H9 (cell line): ENCODE measurements around the gene WSB2. TPM values are rescaled to one million over a fixed set of nuclear protein-coding genes. Genes with fewer than 3 reads are reported as not detected.
A peak's percentile ranks its signal among the peaks of the same experiment; 100 is the strongest.

Experiments
- DNase-seq: peaks from one replicate; pipeline ENCODE4 v3.0.0-alpha.2; 2017
- H2AFZ ChIP-seq: one replicate; pipeline ENCODE4 v1.6.1; 2013; ENCODE audit warnings: mild to moderate bottlenecking, low read length, control low read depth, moderate library complexity
- H2AK5ac ChIP-seq: 2 replicates; pipeline ENCODE4 v1.6.1; 2013; ENCODE audit warnings: low read length, control low read depth, mixed read lengths; ENCODE audit not compliant: insufficient read length
- H2BK120ac ChIP-seq: one replicate; pipeline ENCODE4 v1.6.1; 2013; ENCODE audit warnings: low read depth, mild to moderate bottlenecking, low read length, control low read depth, inconsistent platforms; ENCODE audit not compliant: poor library complexity, severe bottlenecking
- H2BK12ac ChIP-seq: 2 replicates; pipeline ENCODE4 v1.6.1; 2013; ENCODE audit warnings: low read length, control low read depth, mixed read lengths, low read depth; ENCODE audit not compliant: insufficient read length
- H2BK15ac ChIP-seq: 2 replicates; pipeline ENCODE4 v1.6.1; 2013; ENCODE audit warnings: low read depth, low read length, control low read depth
- H2BK20ac ChIP-seq: one replicate; pipeline ENCODE4 v1.6.1; 2013; ENCODE audit warnings: low read depth, mild to moderate bottlenecking, low read length, control low read depth, inconsistent platforms; ENCODE audit not compliant: poor library complexity, severe bottlenecking
- H2BK5ac ChIP-seq: 2 replicates; pipeline ENCODE4 v1.6.1; 2013; ENCODE audit warnings: low read length, control low read depth, mixed read lengths; ENCODE audit not compliant: insufficient read length
- H3K14ac ChIP-seq: 2 replicates; pipeline ENCODE4 v1.6.1; 2013; ENCODE audit warnings: low read length, control low read depth; ENCODE audit not compliant: insufficient read depth
- H3K18ac ChIP-seq: 2 replicates; pipeline ENCODE4 v1.6.1; 2013; ENCODE audit warnings: low read depth, mild to moderate bottlenecking, mixed read lengths, low read length, control low read depth; ENCODE audit not compliant: insufficient read length
- H3K23ac ChIP-seq: 2 replicates; pipeline ENCODE4 v1.6.1; 2013; ENCODE audit warnings: low read length, control low read depth, mixed read lengths, low read depth; ENCODE audit not compliant: insufficient read length
- H3K23me2 ChIP-seq: 2 replicates; pipeline ENCODE4 v1.6.1; 2013; ENCODE audit warnings: low read depth, mild to moderate bottlenecking, mixed read lengths, low read length, control low read depth; ENCODE audit not compliant: insufficient read length, poor library complexity, severe bottlenecking
- H3K27ac ChIP-seq: 2 replicates; pipeline ENCODE4 v1.5.1; 2013; ENCODE audit warnings: low read length, control low read depth, mixed read lengths, low read depth; ENCODE audit not compliant: insufficient read length
- H3K27me3 ChIP-seq: 2 replicates; pipeline ENCODE4 v1.6.1; 2013; ENCODE audit warnings: low read length, control low read depth, inconsistent platforms; ENCODE audit not compliant: insufficient read depth
- H3K4ac ChIP-seq: 2 replicates; pipeline ENCODE4 v1.6.1; 2013; ENCODE audit warnings: low read depth, mild to moderate bottlenecking, control low read depth, inconsistent platforms, low read length, moderate library complexity
- H3K4me1 ChIP-seq: 2 replicates; pipeline ENCODE4 v1.6.1; 2013; ENCODE audit warnings: low read length, control low read depth, inconsistent platforms; ENCODE audit not compliant: insufficient read depth
- H3K4me2 ChIP-seq: 2 replicates; pipeline ENCODE4 v1.6.1; 2013; ENCODE audit warnings: low read length, control low read depth, mixed read lengths; ENCODE audit not compliant: insufficient read length, insufficient read depth
- H3K56ac ChIP-seq: 2 replicates; pipeline ENCODE4 v1.6.1; 2013; ENCODE audit warnings: low read depth, mild to moderate bottlenecking, mixed read lengths, low read length, control low read depth; ENCODE audit not compliant: insufficient read length
- H3K79me1 ChIP-seq: 2 replicates; pipeline ENCODE4 v1.6.1; 2013; ENCODE audit warnings: low read depth, mild to moderate bottlenecking, moderate library complexity, low read length, control low read depth, inconsistent platforms; ENCODE audit not compliant: insufficient read depth, poor library complexity, severe bottlenecking
- H3K79me2 ChIP-seq: 2 replicates; pipeline ENCODE4 v1.6.1; 2013; ENCODE audit warnings: low read length, control low read depth, inconsistent platforms; ENCODE audit not compliant: insufficient read depth
- H3K9ac ChIP-seq: 2 replicates; pipeline ENCODE4 v1.6.1; 2013; ENCODE audit warnings: low read length, control low read depth, mixed read lengths; ENCODE audit not compliant: insufficient read length; ENCODE audit errors: extremely low read depth
- H3K9me3 ChIP-seq: one replicate; pipeline ENCODE4 v1.6.1; 2013; ENCODE audit warnings: low read depth, low read length, inconsistent platforms; ENCODE audit not compliant: control insufficient read depth
- H3T11ph ChIP-seq: one replicate; pipeline ENCODE4 v1.6.1; 2013; ENCODE audit warnings: mild to moderate bottlenecking, low read length, control low read depth, inconsistent platforms
- H4K20me1 ChIP-seq: one replicate; pipeline ENCODE4 v1.6.1; 2013; ENCODE audit not compliant: control insufficient read depth, insufficient read length, insufficient read depth
- H4K5ac ChIP-seq: 2 replicates; pipeline ENCODE4 v1.6.1; 2013; ENCODE audit warnings: low read depth, mild to moderate bottlenecking, mixed read lengths, low read length, control low read depth; ENCODE audit not compliant: insufficient read length
- H4K8ac ChIP-seq: replicated peaks from 2 replicates; pipeline ENCODE4 v1.6.1; 2013; ENCODE audit warnings: low read length, control low read depth, mixed read lengths, low read depth; ENCODE audit not compliant: insufficient read length
- H4K91ac ChIP-seq: 2 replicates; pipeline ENCODE4 v1.6.1; 2013; ENCODE audit warnings: low read depth, mild to moderate bottlenecking, moderate library complexity, mixed read lengths, low read length, control low read depth; ENCODE audit not compliant: insufficient read length
- H3K27ac Mint-ChIP-seq, 3 experiments: 2 replicates in 2 of 3; 3 replicates in 1 of 3; pipeline ENCODE4 v1.8.0; 2020 to 2021; ENCODE audit warnings: mixed read lengths in 3 of 3, mild to moderate bottlenecking in 1 of 3, moderate library complexity in 1 of 3
- H3K27me3 Mint-ChIP-seq: 2 replicates; pipeline ENCODE4 v1.8.0; 2021; ENCODE audit warnings: low read depth, mild to moderate bottlenecking, moderate library complexity, mixed read lengths
- H3K36me3 Mint-ChIP-seq, 3 experiments: 2 replicates in 2 of 3; 3 replicates in 1 of 3; pipeline ENCODE4 v1.8.0; 2020 to 2021; ENCODE audit warnings: low read depth in 3 of 3, mixed read lengths in 3 of 3; ENCODE audit not compliant: insufficient read depth in 1 of 3
- H3K4me1 Mint-ChIP-seq, 2 experiments: 2 replicates each; pipeline ENCODE4 v1.8.0; 2020; ENCODE audit warnings: mixed read lengths in 2 of 2
- H3K4me3 Mint-ChIP-seq, 2 experiments: 2 replicates in 1 of 2; 3 replicates in 1 of 2; pipeline ENCODE4 v1.8.0; 2020 to 2021; ENCODE audit warnings: mild to moderate bottlenecking in 2 of 2, mixed read lengths in 2 of 2, moderate library complexity in 1 of 2
- H3K9me3 Mint-ChIP-seq, 2 experiments: 2 replicates in 1 of 2; 3 replicates in 1 of 2; pipeline ENCODE4 v1.8.0; 2020; ENCODE audit warnings: mild to moderate bottlenecking in 2 of 2, mixed read lengths in 2 of 2, moderate library complexity in 1 of 2
- CTCF ChIP-seq: fragments of 200-600 bp; sonication (generic); conservative IDR thresholded peaks from 3 replicates; pipeline ENCODE4 v1.8.0; 2021; ENCODE audit warnings: antibody characterized with exemption, mild to moderate bottlenecking
- WGBS: extraction: QIAGEN DNeasy Blood & Tissue Kit; methylation state at CpG from one replicate; pipeline ENCODE4 v1.1.7; 2013; ENCODE audit warnings: missing lambda C conversion rate, low lambda C conversion rate, mixed read lengths; ENCODE audit not compliant: insufficient read length; ENCODE audit errors: extremely low coverage; 5-methylcytosine and 5-hydroxymethylcytosine counted together
- total RNA-seq: library from RNA; stranded (reverse); gene quantifications from 2 replicates; pipeline ENCODE4 v1.2.1, GENCODE V29; 2021

WSB2 gene
- total RNA-seq, 1 experiment from 2014 or later, result 58.6 TPM

- Histone ChIP-seq H3K23me2 (no peaks in the 10 kb centered on the region), H3K9ac (no peak overlapping the region), H3K23ac (no peak overlapping the region), H4K20me1 (no peaks in the 10 kb centered on the region), H3K79me1 (peaks cover 8% of the 10 kb centered on the region), H3K18ac (no peak overlapping the region), H2BK20ac (no peak overlapping the region), H4K5ac (no peak overlapping the region), H4K91ac (no peak overlapping the region), H2BK5ac (no peak overlapping the region), H3K79me2 (0 out of 2 replicates have a peak, but pooled peaks cover 2% of the 10 kb centered on the region), H3K27me3 (no peaks in the 10 kb centered on the region), H2BK120ac (no peak overlapping the region), H2BK15ac (no peak overlapping the region), H4K8ac (no peak overlapping the region), H3K4ac (no peak overlapping the region), H2AFZ (peak overlapping the region; percentile 11), H3K4me1 (no peaks in the 10 kb centered on the region), H2AK5ac (no peak overlapping the region), H3K4me2 (no peak overlapping the region), H3T11ph (no peak overlapping the region), H3K56ac (no peak overlapping the region), H3K9me3 (no peaks in the 10 kb centered on the region), H3K27ac (no peak overlapping the region), H2BK12ac (no peak overlapping the region), H3K14ac (no peak overlapping the region)
- TF ChIP-seq CTCF, result no peak
- Mint-ChIP-seq H3K27ac (peak overlapping the region in 1 of 3 experiments; percentile 40; a peak in 1 of 7 replicates), H3K4me1 (peaks cover 5 to 14% of the 10 kb centered on the region in 2 experiments), H3K4me3 (peak overlapping the region; percentile 80 to 86), H3K36me3 (peaks cover 15 to 28% (median 26%) of the 10 kb centered on the region in 3 experiments; a peak in 6 of 7 replicates), H3K9me3 (peaks cover 0 to 3% of the 10 kb centered on the region in 2 experiments; a peak in 2 of 5 replicates), H3K27me3 (no peaks in the 10 kb centered on the region; the same call in none of the 2 replicates)
- no CpG with 5 or more reads among the region's 9 CpGs for WGBS
- DNase-seq, result no peak
These were observed 45.0 kb downstream of the WSB2 start for GRCh38 chr12:118015944-118016343.
